OCI-M2 (cell line): ENCODE measurements around the gene SULT2B1.

Experiments
- DNase-seq: peaks from one replicate; lab custom pipeline; 2025; ENCODE audit not compliant: unreplicated experiment; lab: John Stamatoyannopoulos, UW

Gene SULT2B1

DNA sequence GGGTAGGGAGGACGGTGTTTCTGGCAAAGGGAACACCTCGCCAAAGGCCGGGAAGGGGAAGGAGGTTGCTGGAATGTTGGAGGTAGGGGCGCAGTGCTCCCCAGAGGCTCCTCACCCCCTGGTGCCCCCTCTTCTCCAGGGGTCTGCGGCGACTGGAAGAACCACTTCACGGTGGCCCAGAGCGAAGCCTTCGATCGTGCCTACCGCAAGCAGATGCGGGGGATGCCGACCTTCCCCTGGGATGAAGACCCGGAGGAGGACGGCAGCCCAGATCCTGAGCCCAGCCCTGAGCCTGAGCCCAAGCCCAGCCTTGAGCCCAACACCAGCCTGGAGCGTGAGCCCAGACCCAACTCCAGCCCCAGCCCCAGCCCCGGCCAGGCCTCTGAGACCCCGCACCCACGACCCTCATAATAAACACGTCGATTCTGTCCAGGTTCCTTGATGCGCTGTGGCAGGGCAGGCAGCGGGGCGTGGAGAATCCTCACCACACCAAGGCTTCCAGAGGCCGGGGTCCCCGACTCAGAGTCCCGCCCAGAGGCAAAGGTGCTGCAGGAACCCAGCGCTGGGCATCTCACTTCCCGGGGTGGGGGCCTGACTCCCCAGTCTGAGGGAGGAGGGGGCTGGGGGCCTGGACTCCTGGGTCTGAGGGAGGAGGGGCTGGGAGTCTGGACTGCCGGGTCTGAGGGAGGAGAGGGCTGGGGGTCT lies 47.2 kb downstream of the SULT2B1 start:
- DNase-seq = no peak

DNA sequence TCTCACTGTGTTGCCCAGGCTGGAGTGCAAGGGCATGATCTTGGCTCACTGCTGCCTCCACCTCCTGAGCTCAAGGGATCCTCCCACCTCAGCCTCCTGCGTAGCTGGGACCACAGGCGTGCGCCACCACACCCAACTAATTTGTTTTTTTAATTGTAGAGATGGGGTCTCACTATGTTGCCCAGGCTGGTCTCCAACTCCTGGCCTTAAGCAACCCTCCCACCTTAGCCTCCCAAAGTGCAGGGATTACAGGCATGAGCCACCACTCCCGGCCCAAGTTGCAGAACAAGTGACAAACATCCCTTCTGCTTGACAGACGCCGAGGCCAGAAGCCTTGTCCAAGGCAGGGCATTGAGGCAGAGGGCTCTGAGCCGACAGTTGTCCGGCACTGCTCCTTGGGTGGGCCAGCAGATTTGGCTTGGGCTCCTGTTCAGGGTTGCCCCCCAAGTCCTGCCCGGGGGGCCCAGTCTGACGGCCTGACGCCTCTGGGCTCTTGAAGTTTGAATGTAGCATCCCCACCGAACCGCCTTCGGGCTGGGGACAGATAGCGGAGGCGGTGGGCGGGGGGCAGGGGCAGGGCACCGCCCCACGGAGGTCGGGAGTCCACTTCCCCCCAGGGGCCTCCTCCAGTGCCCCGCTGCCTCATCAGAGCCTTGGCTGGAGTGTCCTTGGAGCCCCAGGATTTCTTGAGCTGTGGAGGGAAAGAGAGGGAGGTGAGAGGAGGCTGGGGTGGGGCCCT lies 48.9 kb downstream of the SULT2B1 start:
- DNase-seq = no peak

DNA sequence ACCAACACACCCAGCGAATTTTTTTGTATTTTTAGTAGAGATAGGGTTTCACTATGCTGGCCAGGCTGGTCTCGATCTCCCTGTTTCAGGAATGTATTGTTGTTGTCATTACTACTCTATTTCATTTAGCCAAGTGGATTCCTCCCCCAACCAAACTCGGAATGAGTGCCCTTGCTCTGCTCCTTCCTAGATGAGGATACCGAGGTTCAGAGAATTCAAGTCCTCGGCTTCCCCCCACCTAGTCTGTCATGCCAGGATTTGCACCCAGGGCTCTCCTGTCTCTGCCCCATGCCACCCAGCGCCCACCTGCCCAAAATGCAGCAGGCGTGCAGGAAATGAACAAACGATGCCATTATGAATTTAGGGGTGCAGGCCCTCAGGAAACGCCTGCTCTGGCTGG lies 51.0 kb downstream of the SULT2B1 start:
- DNase-seq = no peak

DNA sequence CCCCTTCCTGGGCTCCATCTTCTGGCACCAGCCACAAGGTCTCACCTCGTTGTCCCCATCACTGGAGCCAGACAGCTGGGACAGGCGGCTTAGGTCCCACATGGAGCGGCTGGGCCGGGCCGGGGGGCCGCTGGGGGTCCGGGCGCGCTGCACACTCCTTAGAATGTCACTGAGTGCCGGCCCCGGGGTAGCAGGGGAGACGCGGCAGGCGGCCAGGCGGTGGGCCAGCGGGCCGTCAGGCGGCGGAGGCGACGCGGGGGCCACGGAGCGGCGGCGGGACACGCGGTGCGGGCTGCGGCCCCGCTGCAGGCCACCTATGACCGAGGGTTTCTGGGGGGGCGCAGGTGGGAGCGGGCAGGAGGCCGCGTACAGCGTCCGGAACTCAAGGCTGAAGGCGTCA lies 51.5 kb downstream of the SULT2B1 start:
- no peak for DNase-seq

DNA sequence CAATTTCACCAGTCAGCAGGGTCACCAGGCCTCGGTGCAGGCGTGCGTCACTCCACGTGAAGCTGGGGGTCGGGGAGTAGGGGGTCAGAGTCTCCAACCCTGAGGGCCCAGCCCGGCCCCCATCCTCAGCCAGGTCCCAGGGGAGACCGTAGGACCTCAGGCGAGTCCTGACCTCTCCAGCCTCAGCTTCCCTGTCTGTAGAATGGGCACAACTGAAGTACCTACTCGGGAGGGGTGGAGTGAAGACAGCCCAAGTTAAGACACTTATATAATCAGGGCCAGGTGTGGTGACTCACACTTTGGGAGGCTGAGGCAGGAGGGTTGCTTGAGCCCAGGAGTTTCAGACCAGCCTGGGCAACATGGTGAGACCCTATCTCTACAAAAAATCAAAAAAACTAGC lies 51.9 kb downstream of the SULT2B1 start:
- DNase-seq = no peak

DNA sequence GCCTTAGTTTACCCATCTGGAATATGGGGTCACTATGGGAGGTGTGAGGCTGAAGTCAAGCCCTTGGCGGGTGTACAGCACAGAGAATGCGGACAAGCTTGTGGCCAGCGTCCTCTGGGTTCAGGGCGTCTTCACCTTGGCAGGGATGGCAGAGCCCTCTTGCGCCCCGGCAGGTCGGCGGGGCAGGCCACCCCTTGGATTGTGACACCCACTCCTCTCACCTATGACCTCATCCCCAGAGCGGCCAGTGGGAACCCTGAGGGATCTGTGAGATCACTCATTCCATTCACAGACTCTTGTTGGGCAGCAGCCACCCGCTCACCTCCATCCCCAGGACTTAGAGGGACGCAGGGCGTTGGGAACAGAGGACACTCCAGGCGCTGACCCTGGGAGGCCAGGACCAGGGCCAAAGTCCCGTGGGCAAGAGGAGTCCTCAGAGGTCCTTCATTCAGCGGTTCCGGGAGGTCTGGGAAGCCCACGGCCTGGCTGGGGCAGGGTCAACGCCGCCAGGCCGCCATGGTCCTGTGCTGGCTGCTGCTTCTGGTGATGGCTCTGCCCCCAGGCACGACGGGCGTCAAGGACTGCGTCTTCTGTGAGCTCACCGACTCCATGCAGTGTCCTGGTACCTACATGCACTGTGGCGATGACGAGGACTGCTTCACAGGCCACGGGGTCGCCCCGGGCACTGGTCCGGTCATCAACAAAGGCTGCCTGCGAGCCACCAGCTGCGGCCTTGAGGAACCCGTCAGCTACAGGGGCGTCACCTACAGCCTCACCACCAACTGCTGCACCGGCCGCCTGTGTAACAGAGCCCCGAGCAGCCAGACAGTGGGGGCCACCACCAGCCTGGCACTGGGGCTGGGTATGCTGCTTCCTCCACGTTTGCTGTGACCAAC lies 54.7 kb downstream of the SULT2B1 start, which contains the start of gene SPACA4:
Gene SPACA4 (plus strand): TSS at position 280 of the 896 bp plus-strand sequence. CDS start 237 bp downstream, at position 517.
- no peak for DNase-seq

DNA sequence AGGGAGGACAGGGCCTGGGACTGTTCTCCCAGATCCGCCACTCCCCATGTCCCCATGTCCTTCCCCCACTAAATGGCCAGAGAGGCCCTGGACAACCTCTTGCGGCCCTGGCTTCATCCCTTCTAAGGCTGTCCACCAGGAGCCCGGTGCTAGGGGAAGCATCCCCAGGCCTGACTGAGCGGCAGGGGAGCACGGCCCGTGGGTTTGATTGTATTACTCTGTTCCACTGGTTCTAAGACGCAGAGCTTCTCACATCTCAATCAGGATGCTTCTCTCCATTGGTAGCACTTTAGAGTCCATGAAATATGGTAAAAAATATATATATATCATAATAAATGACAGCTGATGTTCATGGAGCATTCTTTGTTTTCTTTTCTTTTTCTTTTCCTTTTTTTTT lies 55.4 kb downstream of the SULT2B1 start:
- DNase-seq = no peak

DNA sequence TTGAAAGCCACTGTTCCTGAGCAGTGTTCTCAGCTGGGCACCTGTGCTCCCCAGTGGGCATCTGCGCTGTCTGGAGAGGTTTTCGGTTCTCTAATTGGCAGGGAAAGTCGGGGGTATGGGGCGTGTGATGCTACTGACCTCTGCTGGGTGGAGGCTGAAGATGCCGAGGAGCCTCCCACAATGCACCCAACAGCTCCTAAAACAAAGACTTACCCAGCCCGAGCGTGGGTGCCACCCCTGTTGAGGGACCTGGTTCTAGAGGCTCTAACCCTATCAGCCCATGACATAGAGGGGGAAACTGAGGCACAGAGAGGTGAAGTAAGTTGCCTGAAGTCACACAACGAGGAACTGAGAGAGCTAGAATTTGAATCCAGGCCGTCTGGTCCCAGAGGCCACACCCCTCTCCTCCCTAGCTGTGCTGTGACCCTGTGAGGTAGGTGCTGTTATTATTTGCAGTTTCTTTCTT lies 56.9 kb downstream of the SULT2B1 start:
- DNase-seq = no peak

DNA sequence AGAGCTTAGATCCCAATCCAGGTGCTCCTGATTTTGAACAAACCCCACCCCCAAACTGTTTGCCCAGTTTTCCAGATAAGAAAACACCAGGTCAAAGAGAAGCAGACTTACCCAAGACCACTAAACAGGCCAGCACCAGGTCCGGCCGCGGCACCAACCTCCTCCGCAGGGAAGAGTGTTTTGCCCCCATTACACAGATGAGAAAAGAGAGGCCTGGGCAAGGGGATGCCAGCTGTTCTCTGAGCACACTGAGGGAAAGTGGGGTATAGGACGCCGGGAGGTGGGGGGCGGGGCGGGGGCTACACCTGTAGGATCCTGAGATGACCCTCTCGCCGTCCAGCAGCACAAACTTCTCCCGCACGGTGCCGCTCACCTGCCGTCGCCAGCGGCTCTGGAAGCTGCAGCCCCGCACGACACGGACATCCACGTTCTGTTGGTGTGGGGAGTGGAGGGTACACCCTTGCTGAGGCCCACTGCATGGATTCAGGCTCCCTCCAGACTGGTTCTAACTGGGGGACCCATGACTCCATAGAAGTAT lies 57.7 kb downstream of the SULT2B1 start:
- DNase-seq = no peak

DNA sequence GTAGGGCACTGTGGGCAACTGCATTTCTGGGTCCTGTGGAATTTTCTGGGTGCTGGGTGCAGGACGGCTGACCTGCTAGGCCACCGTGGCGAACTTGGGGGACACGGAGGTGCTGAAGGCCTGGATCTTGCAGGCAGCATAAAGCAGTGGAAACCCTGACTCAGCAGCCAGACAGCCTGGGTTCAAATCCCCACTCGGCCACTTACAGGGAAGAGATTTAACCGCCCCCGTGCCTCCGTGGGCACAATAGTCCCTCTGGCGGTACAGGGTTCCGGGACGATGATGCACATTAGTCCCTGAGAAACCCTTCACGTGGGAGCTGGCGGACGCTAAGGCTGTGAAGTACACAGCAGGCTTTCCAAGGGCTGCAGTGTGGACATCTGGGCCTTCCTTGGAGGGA lies 59.9 kb downstream of the SULT2B1 start:
- no peak for DNase-seq

DNA sequence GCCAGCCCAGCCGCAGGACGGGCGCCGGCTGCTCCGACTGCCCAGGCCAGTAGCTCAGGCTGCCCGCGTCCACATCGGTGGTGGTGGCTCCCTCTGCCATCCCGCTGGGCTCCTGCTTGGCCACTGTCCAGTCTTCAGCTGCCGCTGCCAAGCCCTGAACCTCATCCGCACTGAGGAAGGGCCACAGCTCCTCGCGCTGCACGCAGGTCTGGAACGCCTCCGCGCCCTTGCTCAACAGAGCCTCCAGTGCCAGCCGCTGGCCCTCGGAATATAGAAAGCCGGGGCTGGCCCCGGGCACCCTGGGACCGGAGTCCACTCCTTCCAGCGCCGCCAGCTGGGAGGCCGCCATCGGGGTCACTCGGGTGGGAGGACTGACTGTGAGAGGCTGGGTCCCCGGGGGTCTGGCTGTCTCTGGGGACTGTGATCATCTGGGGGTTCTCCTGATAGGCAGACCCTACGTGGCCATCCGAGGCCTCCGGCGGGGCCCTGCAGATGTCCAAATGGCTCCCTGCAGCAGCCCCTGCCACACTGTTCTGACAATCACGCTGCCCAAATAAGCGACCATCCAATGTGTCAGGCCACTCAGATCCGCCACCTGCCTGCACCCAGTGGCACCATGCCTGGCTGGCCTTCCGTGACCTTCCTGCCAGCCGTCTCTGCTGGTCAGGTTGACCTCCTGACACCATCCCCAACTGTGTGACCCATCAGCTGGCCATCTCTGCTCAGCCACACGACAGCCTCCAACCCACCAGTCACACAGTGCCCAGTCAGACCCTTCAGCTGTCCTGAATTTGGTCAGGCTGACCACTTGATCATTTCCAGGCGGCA lies 61.3 kb downstream of the SULT2B1 start:
- no peak for DNase-seq

DNA sequence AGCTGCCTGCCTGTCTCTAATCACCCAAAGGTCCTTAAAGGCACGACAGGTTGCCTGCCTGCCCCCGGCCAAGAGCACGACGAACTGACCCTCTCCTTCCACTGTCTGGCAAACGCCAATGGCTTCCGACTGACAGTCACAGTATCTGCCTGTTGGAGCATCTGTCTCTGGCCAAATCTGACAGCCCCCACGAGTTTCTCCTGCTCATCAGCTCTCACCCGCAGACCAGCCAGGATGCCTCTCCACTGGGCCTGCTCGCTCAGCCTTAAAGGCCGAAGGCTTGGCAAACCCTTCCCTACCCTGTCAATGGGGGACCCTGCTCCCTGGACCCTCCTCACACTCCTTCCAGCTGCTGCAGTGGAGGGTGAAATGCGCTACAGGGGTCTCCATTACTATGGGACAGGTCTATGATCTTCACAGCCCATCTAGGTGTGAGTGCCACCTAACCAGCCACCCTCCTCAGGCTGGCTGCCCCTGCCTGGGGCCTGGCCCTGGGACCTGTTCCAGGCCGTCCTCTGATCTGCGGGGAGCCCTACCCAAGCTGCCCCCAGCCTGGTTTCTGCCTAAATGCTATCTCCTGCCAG lies 62.0 kb downstream of the SULT2B1 start:
- DNase-seq = no peak

DNA sequence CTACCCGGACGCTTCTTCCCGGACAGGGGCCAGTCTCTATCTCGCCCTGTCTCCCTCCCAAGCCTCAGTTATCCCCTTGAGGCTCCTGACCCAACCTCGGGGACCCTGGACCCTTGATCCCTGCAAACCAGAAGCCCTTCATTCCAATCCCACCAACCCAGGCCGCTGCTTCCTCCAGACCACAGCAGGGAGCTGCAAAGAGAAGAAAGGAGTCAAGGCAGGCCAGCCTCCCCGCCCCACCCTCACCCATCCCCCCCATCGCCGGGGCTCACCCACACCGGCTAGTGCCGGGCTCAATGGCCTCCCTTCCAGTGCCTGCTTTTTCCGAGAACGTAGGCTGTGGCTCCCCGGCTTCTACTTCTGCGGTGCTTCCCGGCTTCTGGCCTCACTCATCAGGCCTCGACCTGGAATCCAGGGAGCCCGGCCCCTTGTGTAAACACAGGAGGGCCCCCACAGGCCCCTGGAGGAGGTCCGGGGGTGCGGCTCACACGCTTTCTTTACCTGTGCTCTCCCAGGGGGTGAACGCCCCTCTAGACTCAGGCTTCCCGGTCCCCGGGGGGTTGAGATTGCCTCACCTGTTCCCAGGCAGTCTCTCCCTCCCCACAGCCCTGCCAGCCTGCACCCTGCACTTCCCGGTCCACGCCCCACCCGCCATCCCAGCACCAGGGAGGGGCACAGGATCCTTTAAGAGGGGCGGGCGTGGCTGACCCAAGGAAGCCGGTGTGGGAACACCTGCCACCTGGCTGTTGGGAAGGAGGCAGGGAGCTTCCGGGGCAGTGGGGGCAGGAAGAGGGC lies 62.7 kb downstream of the SULT2B1 start, which contains the start of gene FAM83E:
Gene FAM83E (minus strand): TSS at position 641 of the 795 bp plus-strand sequence. CDS start 1,704 bp downstream, outside the sequence.
- no peak for DNase-seq

DNA sequence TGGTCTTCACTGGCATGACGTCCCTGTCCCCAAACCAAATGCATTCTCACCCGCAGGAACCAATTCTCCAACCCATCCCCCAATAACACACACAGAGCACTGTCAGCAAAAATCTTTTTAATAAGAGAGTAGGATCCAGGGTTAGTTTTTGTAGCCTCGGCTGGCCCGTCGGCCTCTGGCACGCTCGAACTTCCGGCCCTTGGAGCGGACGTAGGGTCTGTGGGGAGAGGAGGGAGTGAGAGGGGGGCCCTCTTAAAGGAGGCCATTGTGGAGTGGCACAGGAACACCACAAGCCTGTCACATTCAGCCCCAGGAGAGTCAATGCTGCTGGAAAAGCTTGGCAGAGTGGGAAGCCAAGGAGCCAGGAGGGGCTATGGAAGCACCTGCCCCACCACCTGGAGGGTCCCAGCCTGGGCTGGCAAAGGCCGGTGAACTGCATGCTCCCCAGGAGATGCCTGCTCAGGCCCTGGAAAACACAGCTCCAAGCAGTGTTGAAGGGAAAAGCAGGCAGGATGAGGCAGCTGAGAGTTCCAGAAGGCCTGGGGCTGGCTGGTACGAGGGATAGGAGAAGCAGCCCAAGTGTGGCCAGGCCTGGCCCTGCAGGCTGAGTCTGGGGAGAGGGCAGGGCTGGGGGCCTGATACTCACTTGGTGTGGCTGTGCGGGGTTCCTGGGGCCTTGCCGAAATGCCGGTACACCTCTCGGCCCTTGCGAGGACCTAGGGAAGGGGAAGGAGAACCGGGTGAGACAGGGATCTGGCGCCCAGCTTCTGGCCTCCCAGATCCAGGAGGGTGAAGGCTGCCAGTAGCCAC lies 63.5 kb downstream of the SULT2B1 start:
- no peak for DNase-seq

DNA sequence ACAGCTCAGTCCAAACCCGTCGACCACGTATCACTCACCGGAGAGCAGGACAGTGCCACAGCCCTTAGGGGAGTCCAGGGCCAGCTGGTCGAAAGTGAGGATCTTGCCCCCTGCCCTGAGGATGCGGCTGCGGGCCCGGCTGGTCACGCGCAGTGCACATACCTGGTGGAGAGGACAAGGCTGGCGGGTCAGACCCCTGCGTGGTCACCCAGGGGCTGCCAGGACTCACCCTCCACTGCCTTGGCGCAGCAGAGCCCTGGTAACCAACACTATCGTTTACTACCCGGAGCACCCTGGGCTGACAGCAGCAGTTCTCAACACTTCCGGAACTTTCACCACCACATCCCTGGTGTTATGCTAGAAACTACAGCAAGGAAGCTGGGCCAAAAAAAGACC lies 64.1 kb downstream of the SULT2B1 start:
- DNase-seq = no peak

DNA sequence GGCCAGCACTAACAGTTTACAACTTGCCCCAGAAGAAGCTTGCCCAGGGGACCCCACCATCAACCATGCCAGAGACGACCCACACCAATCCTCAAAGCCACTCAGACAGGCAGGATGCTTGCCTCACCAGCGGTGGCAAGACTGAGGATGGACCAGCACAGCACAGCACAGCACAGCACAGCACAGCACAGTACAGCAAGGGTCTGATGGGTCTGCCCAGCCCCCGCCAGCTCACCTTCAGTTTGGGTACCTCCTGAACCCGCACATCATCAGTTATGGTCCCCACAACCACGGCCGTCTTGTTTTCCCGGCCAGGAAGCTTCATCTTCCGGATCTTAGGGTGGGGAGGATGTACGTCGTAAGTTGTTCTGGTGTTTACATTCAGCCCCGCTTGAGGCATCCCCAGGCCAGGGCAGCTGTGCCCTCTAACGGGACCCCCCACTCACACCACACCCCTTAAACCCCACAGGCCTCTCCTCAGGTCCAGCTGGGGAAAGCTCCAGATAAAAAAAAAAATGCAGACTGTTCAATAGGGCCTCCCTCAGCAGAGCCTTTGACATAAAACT lies 64.6 kb downstream of the SULT2B1 start:
- DNase-seq = no peak

DNA sequence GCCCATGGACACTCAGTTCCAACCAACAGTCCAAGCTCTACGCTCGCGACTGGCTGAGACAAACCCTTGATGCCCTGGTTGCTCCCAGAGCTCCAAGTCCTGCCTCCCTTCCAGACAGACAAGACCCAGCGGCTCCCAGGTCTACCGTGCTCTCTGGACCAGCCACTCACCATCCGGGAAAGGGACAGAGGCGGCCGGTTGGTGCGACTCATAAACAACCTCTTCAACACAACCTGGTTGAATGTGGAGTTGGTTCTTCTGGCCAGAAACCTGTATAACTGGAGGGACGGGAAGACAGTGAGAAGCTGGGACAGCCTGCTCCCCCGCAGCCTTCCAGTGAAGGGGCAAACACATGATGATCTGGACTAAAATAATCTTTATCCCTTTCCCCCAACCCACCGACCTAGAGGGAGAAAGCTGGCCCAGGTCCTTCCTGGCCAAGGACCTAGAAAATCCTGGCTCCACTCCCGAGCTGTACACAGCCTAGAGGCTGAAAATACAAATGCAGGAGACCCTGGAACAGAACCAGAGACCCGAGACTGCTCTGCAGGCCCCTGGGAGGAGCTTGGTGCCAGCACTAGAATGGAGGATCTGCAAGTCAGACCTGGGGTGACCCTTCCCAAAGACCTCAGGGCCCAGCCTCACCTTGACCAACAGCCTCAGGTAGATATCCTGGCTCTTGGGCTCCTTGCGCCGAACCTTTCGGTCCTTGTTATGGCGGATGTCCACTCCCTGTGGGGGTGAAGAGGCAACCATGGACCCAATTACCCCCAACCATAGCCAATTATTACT lies 65.4 kb downstream of the SULT2B1 start:
- DNase-seq = no peak
